Cardiac muscle cell (in vitro differentiated cells and primary cell): ENCODE data around the gene MYOF. TPM values are rescaled to one million over a fixed set of nuclear protein-coding genes. Genes with fewer than 3 reads are reported as not detected.

Experiments used
- DNase-seq, 2 donors: peaks; one replicate each; pipeline versions ENCODE4 v3.0.0 to v3.0.0-alpha.2; 2010 to 2017; ENCODE audit warnings: low read depth in 1 of 2, low spot score in 1 of 2
- H3K27ac ChIP-seq: fragments of 200-600 bp; sonication (generic); 2 replicates; pipeline ENCODE4 v1.5.1; 2016
- H3K27me3 ChIP-seq: fragments of 200-600 bp; sonication (generic); 2 replicates; pipeline ENCODE4 v1.6.0; 2016; ENCODE audit warnings: control low read depth
- H3K36me3 ChIP-seq: fragments of 200-600 bp; sonication (generic); 2 replicates; pipeline ENCODE4 v1.5.1; 2016; ENCODE audit warnings: control low read depth
- H3K4me1 ChIP-seq: fragments of 200-600 bp; sonication (generic); 2 replicates; pipeline ENCODE4 v1.8.1; 2017; ENCODE audit warnings: low read depth, mild to moderate bottlenecking, mixed run types
- H3K4me3 ChIP-seq: fragments of 200-600 bp; sonication (generic); 2 replicates; pipeline ENCODE4 v1.5.1; 2016; ENCODE audit warnings: mild to moderate bottlenecking
- H3K9me3 ChIP-seq: fragments of 200-600 bp; sonication (generic); 2 replicates; pipeline ENCODE4 v1.5.1; 2017; ENCODE audit warnings: low read depth, mild to moderate bottlenecking, control low read depth
- CTCF ChIP-seq: IDR thresholded peaks from 2 replicates; pipeline ENCODE4 v1.5.1; 2012; ENCODE audit warnings: low read depth, mild to moderate bottlenecking, low read length
- polyA plus RNA-seq: library from polyadenylated mRNA; unstranded; fragments of >200 nt; fragmentation: Nextera tagmentation; extraction: Ambion mirVana; gene quantifications from 2 replicates; pipeline ENCODE4 v1.2.1, GENCODE V29; 2016
- total RNA-seq: library from RNA; depleted of rRNA; stranded (reverse); fragments of >200 nt; gene quantifications from 2 replicates; pipeline ENCODE4 v1.2.3, GENCODE V29; 2016

The MYOF gene
- total and polyA plus RNA-seq, 2 experiments from 2014 or later = 13.4 to 22.4 TPM

- Histone ChIP-seq H3K36me3 (no peaks in the 10 kb centered on the region), H3K27me3 (no peaks in the 10 kb centered on the region), H3K4me3 (no peak overlapping the region), H3K4me1 (no peaks in the 10 kb centered on the region), H3K9me3 (no peaks in the 10 kb centered on the region), H3K27ac (no peak overlapping the region)
- TF ChIP-seq CTCF = no peak
- no peak for DNase-seq
Observed at GRCh38 chr10:93299606-93300287, 182.4 kb downstream of the MYOF start.

- no peak for TF ChIP-seq CTCF
- no peaks in the 10 kb centered on the region for H3K27me3 ChIP-seq
- no peak overlapping the region for H3K4me3 ChIP-seq
- no peak for DNase-seq
- no peaks in the 10 kb centered on the region for H3K36me3 ChIP-seq
- no peak overlapping the region for H3K27ac ChIP-seq
- H3K4me1 ChIP-seq = no peaks in the 10 kb centered on the region
- no peaks in the 10 kb centered on the region for H3K9me3 ChIP-seq
Observed at GRCh38 chr10:93299195-93299594, 182.9 kb downstream of the MYOF start.

GRCh38 chr10:93296151-93296550 is 186.0 kb downstream of the MYOF start:
- no peaks in the 10 kb centered on the region for H3K9me3 ChIP-seq
- no peaks in the 10 kb centered on the region for H3K36me3 ChIP-seq
- no peak for DNase-seq
- TF ChIP-seq CTCF = no peak
- no peaks in the 10 kb centered on the region for H3K4me1 ChIP-seq
- no peaks in the 10 kb centered on the region for H3K27me3 ChIP-seq
- no peak overlapping the region for H3K27ac ChIP-seq
- H3K4me3 ChIP-seq = no peak overlapping the region

- Histone ChIP-seq H3K4me3 (no peak overlapping the region), H3K27me3 (no peaks in the 10 kb centered on the region), H3K36me3 (no peaks in the 10 kb centered on the region), H3K9me3 (no peaks in the 10 kb centered on the region), H3K27ac (no peak overlapping the region), H3K4me1 (no peaks in the 10 kb centered on the region)
- TF ChIP-seq CTCF = no peak
- DNase-seq = no peak
Observed at GRCh38 chr10:93293999-93294398, 188.1 kb downstream of the MYOF start.

GRCh38 chr10:93290661-93291354 is 191.3 kb downstream of the MYOF start:
- H3K36me3 ChIP-seq = no peaks in the 10 kb centered on the region
- no peak for DNase-seq
- no peaks in the 10 kb centered on the region for H3K9me3 ChIP-seq
- H3K4me1 ChIP-seq = no peaks in the 10 kb centered on the region
- no peak for TF ChIP-seq CTCF
- H3K4me3 ChIP-seq = no peak overlapping the region
- H3K27ac ChIP-seq = no peak overlapping the region
- no peaks in the 10 kb centered on the region for H3K27me3 ChIP-seq
